ENCODE measurements around the gene B3GALT5. TPM values are rescaled to one million over a fixed set of nuclear protein-coding genes. Genes with fewer than 3 reads are reported as not detected.

B3GALT5 gene
- total RNA-seq, 4 donors from 2014 or later, result 0.13 to 1.3 (median 0.77) TPM

GRCh38 chr21:39602793-39603192 is 9.9 kb upstream of the B3GALT5 start:
- Histone ChIP-seq H3K36me3 (no peaks in the 10 kb centered on the region), H3K4me1 (no peaks in the 10 kb centered on the region), H3K9me3 (no peaks in the 10 kb centered on the region), H3K27ac (no peak overlapping the region), H3K4me3 (no peak overlapping the region), H3K27me3 (no peaks in the 10 kb centered on the region)
- ATAC-seq, result no peak
- TF ChIP-seq, protein P1, sequence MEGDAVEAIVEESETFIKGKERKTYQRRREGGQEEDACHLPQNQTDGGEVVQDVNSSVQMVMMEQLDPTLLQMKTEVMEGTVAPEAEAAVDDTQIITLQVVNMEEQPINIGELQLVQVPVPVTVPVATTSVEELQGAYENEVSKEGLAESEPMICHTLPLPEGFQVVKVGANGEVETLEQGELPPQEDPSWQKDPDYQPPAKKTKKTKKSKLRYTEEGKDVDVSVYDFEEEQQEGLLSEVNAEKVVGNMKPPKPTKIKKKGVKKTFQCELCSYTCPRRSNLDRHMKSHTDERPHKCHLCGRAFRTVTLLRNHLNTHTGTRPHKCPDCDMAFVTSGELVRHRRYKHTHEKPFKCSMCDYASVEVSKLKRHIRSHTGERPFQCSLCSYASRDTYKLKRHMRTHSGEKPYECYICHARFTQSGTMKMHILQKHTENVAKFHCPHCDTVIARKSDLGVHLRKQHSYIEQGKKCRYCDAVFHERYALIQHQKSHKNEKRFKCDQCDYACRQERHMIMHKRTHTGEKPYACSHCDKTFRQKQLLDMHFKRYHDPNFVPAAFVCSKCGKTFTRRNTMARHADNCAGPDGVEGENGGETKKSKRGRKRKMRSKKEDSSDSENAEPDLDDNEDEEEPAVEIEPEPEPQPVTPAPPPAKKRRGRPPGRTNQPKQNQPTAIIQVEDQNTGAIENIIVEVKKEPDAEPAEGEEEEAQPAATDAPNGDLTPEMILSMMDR (IDR thresholded peaks at IDR 0.05), result no peak
- TF ChIP-seq POLR2A (IDR thresholded peaks at IDR 0.05) (no peak), EP300 (IDR thresholded peaks at IDR 0.05) (no peak), POLR2AphosphoS5 (IDR thresholded peaks at IDR 0.05) (no peak)
- WGBS, 2 donors (ENCODE audit: low coverage in 1 of 2), result 80 to 90% methylated on average over 3 to 4 of the region's 4 CpGs

GRCh38 chr21:39604951-39605350 is 7.8 kb upstream of the B3GALT5 start:
- WGBS, 2 donors (ENCODE audit: low coverage in 1 of 2), result no CpG with 5 or more reads among the region's 8 CpGs
- no peak overlapping the region for H3K4me3 ChIP-seq
- no peak for ATAC-seq
- no peaks in the 10 kb centered on the region for H3K4me1 ChIP-seq
- H3K9me3 ChIP-seq, result no peaks in the 10 kb centered on the region
- TF ChIP-seq POLR2AphosphoS5 (IDR thresholded peaks at IDR 0.05), result no peak
- TF ChIP-seq, protein P1 (IDR thresholded peaks at IDR 0.05), result no peak
- TF ChIP-seq POLR2A (IDR thresholded peaks at IDR 0.05), result no peak
- TF ChIP-seq EP300 (IDR thresholded peaks at IDR 0.05), result no peak
- H3K36me3 ChIP-seq, result no peaks in the 10 kb centered on the region
- H3K27ac ChIP-seq, result no peak overlapping the region
- peaks cover 4% of the 10 kb centered on the region for H3K27me3 ChIP-seq

- Histone ChIP-seq H3K27me3 (peaks cover 52% of the 10 kb centered on the region), H3K4me1 (peaks cover 0 to 15% (median 3%) of the 10 kb centered on the region in 3 donors), H3K27ac (no peak overlapping the region), H3K36me3 (no peaks in the 10 kb centered on the region), H3K4me3 (no peak overlapping the region), H3K9me3 (no peaks in the 10 kb centered on the region)
- no peak for TF ChIP-seq POLR2AphosphoS5 (IDR thresholded peaks at IDR 0.05)
- no peak for TF ChIP-seq EP300 (IDR thresholded peaks at IDR 0.05)
- TF ChIP-seq POLR2A (IDR thresholded peaks at IDR 0.05), result no peak
- TF ChIP-seq, protein P1 (IDR thresholded peaks at IDR 0.05), result no peak
- 70 to 81% methylated on average over 2 to 3 of the region's 3 CpGs for WGBS, 2 donors (ENCODE audit: low coverage in 1 of 2)
- no peak for ATAC-seq
These were observed 2.0 kb upstream of the B3GALT5 start for GRCh38 chr21:39610703-39611102.

GRCh38 chr21:39611551-39612190 is 1.1 kb upstream of the B3GALT5 start:
- Histone ChIP-seq H3K4me1 (peaks cover 0 to 15% (median 3%) of the 10 kb centered on the region in 3 donors), H3K9me3 (no peaks in the 10 kb centered on the region), H3K27ac (no peak overlapping the region), H3K36me3 (no peaks in the 10 kb centered on the region), H3K4me3 (no peak overlapping the region), H3K27me3 (peaks cover 52% of the 10 kb centered on the region)
- TF ChIP-seq POLR2AphosphoS5 (IDR thresholded peaks at IDR 0.05), result no peak
- TF ChIP-seq EP300 (IDR thresholded peaks at IDR 0.05), result no peak
- TF ChIP-seq POLR2A (IDR thresholded peaks at IDR 0.05), result no peak
- TF ChIP-seq, protein P1 (IDR thresholded peaks at IDR 0.05), result no peak
- 8 to 57% methylated on average over 6 to 16 of the region's 19 CpGs for WGBS, 2 donors (ENCODE audit: low coverage in 1 of 2)
- no peak for ATAC-seq

Data from gastroesophageal sphincter (tissue), 4 donors.